Stimulated activated naive B cell treated with anti-CD40 and anti-IgM and Interleukin-4, amounts not matched to agents 10 μg/mL and 1 μg/mL and 100 μg/mL, for 72 hours (primary cell): ENCODE data around the gene NCOA7.
"Not testable (repeated sequence)": the region's sequence is repeated elsewhere in the genome, so short reads cannot be mapped to it uniquely, and the experiment has no call there.

Experiments
- ATAC-seq, 2 donors: fragments of 150-1000 bp; cut with Tn5 transposase; replicated peaks; 2 replicates each; pipeline ENCODE4 v1.10.0; 2021; ENCODE audit warnings: moderate library complexity in 1 of 2
- DNase-seq: peaks from one replicate; pipeline ENCODE4 v3.0.0; 2021
- H3K27ac Mint-ChIP-seq: one replicate; pipeline ENCODE4 v1.8.0; 2022; ENCODE audit warnings: mild to moderate bottlenecking, mixed read lengths
- H3K27me3 Mint-ChIP-seq, 2 donors: one replicate each; pipeline ENCODE4 v1.8.0; 2022; ENCODE audit warnings: mixed read lengths in 2 of 2
- H3K36me3 Mint-ChIP-seq, 2 donors: one replicate each; pipeline ENCODE4 v1.8.0; 2022; ENCODE audit warnings: mixed read lengths in 2 of 2, mild to moderate bottlenecking in 1 of 2
- H3K4me1 Mint-ChIP-seq, 2 donors: one replicate each; pipeline ENCODE4 v1.8.0; 2022; ENCODE audit warnings: mixed read lengths in 2 of 2, mild to moderate bottlenecking in 1 of 2
- H3K4me3 Mint-ChIP-seq, 2 donors: one replicate each; pipeline ENCODE4 v1.8.0; 2022; ENCODE audit warnings: mild to moderate bottlenecking in 2 of 2, mixed read lengths in 2 of 2, moderate library complexity in 1 of 2
- H3K9me3 Mint-ChIP-seq, 2 donors: one replicate each; pipeline ENCODE4 v1.8.0; 2022; ENCODE audit warnings: mixed read lengths in 2 of 2, mild to moderate bottlenecking in 1 of 2

Gene NCOA7

GRCh38 chr6:125922322-125922860 is 131.6 kb downstream of the NCOA7 start:
- Mint-ChIP-seq H3K27ac (no peak overlapping the region), H3K9me3 (no peaks in the 10 kb centered on the region), H3K27me3 (no peaks in the 10 kb centered on the region), H3K4me1 (peaks cover 13 to 22% of the 10 kb centered on the region in 2 donors), H3K36me3 (peaks cover 15 to 36% of the 10 kb centered on the region in 2 donors), H3K4me3 (no peak overlapping the region)
- DNase-seq (no peak), ATAC-seq (no peak)

- Mint-ChIP-seq H3K4me1 (peaks cover 16 to 28% of the 10 kb centered on the region in 2 donors), H3K27me3 (no peaks in the 10 kb centered on the region)
Measured at GRCh38 chr6:125923366-125923877, 132.7 kb downstream of the NCOA7 start.

GRCh38 chr6:125924169-125924568 is 133.4 kb downstream of the NCOA7 start:
- Mint-ChIP-seq H3K27ac (no peak overlapping the region), H3K9me3 (no peaks in the 10 kb centered on the region), H3K4me3 (no peak overlapping the region), H3K27me3 (no peaks in the 10 kb centered on the region), H3K4me1 (peaks cover 9 to 21% of the 10 kb centered on the region in 2 donors), H3K36me3 (peaks cover 23 to 45% of the 10 kb centered on the region in 2 donors)
- no peak for DNase-seq
- ATAC-seq = no peak

More at GRCh38 chr6:125923366-125923877, 132.7 kb downstream of the NCOA7 start:
- ATAC-seq (no peak), DNase-seq (no peak)
- H3K36me3 Mint-ChIP-seq = peaks cover 22 to 40% of the 10 kb centered on the region in 2 donors
- no peak overlapping the region for H3K4me3 Mint-ChIP-seq
- no peak overlapping the region for H3K27ac Mint-ChIP-seq
- H3K9me3 Mint-ChIP-seq = no peaks in the 10 kb centered on the region

GRCh38 chr6:125924697-125925358 is 134.1 kb downstream of the NCOA7 start:
- Mint-ChIP-seq H3K27me3 (no peaks in the 10 kb centered on the region), H3K9me3 (no peaks in the 10 kb centered on the region), H3K4me1 (peaks cover 6 to 16% of the 10 kb centered on the region in 2 donors), H3K27ac (no peak overlapping the region), H3K36me3 (peaks cover 23 to 45% of the 10 kb centered on the region in 2 donors), H3K4me3 (no peak overlapping the region)
- DNase-seq = no peak
- no peak for ATAC-seq

GRCh38 chr6:125926711-125927110 is 136.0 kb downstream of the NCOA7 start:
- DNase-seq = no peak

GRCh38 chr6:125927761-125928160 is 137.0 kb downstream of the NCOA7 start:
- no peaks in the 10 kb centered on the region for H3K27me3 Mint-ChIP-seq
- no peak overlapping the region for H3K4me3 Mint-ChIP-seq
- peak overlapping the region; percentile 52 for H3K27ac Mint-ChIP-seq
- H3K9me3 Mint-ChIP-seq = peaks cover 0 to 1% of the 10 kb centered on the region in 2 donors
- peak; percentile 23 to 27 for ATAC-seq
- H3K4me1 Mint-ChIP-seq = peaks cover 4 to 8% of the 10 kb centered on the region in 2 donors
- H3K36me3 Mint-ChIP-seq = peaks cover 26 to 45% of the 10 kb centered on the region in 2 donors
- DNase-seq = no peak

More at GRCh38 chr6:125926711-125927110, 136.0 kb downstream of the NCOA7 start:
- H3K4me3 Mint-ChIP-seq = no peak overlapping the region
- H3K36me3 Mint-ChIP-seq = peaks cover 26 to 51% of the 10 kb centered on the region in 2 donors
- H3K27ac Mint-ChIP-seq = no peak overlapping the region
- ATAC-seq = no peak
- H3K27me3 Mint-ChIP-seq = no peaks in the 10 kb centered on the region
- H3K4me1 Mint-ChIP-seq = peaks cover 4 to 8% of the 10 kb centered on the region in 2 donors
- no peaks in the 10 kb centered on the region for H3K9me3 Mint-ChIP-seq

GRCh38 chr6:125930765-125931418 is 140.1 kb downstream of the NCOA7 start:
- H3K27ac Mint-ChIP-seq = no peak overlapping the region
- H3K36me3 Mint-ChIP-seq = peaks cover 15 to 27% of the 10 kb centered on the region in 2 donors
- no peaks in the 10 kb centered on the region for H3K27me3 Mint-ChIP-seq
- DNase-seq (no peak), ATAC-seq (no peak)
- H3K9me3 Mint-ChIP-seq = peaks cover 0 to 1% of the 10 kb centered on the region in 2 donors
- peaks cover 4 to 8% of the 10 kb centered on the region in 2 donors for H3K4me1 Mint-ChIP-seq
- no peak overlapping the region for H3K4me3 Mint-ChIP-seq

- H3K4me1 Mint-ChIP-seq = peaks cover 4 to 8% of the 10 kb centered on the region in 2 donors
- ATAC-seq (peak; percentile 54 to 81), DNase-seq (no peak)
- peaks cover 15 to 27% of the 10 kb centered on the region in 2 donors for H3K36me3 Mint-ChIP-seq
- H3K9me3 Mint-ChIP-seq = peaks cover 0 to 1% of the 10 kb centered on the region in 2 donors
- H3K4me3 Mint-ChIP-seq = no peak overlapping the region
- H3K27ac Mint-ChIP-seq = no peak overlapping the region
- no peaks in the 10 kb centered on the region for H3K27me3 Mint-ChIP-seq
Measured at GRCh38 chr6:125931733-125932450, 141.1 kb downstream of the NCOA7 start.

GRCh38 chr6:125932451-125932795 is 141.7 kb downstream of the NCOA7 start:
- H3K4me3 Mint-ChIP-seq = no peak overlapping the region
- no peak overlapping the region for H3K27ac Mint-ChIP-seq

GRCh38 chr6:125935520-125935919 is 144.8 kb downstream of the NCOA7 start:
- H3K27me3 Mint-ChIP-seq, DNase-seq, H3K9me3 Mint-ChIP-seq, H3K4me3 Mint-ChIP-seq, H3K4me1 Mint-ChIP-seq, ATAC-seq, H3K27ac Mint-ChIP-seq: not testable (repeated sequence)
- H3K36me3 Mint-ChIP-seq = peaks cover 8 to 12% of the 10 kb centered on the region in 2 donors

More at GRCh38 chr6:125932451-125932795, 141.7 kb downstream of the NCOA7 start:
- peaks cover 15 to 27% of the 10 kb centered on the region in 2 donors for H3K36me3 Mint-ChIP-seq
- DNase-seq (no peak), ATAC-seq (no peak)
- H3K4me1 Mint-ChIP-seq = peaks cover 4 to 8% of the 10 kb centered on the region in 2 donors
- peaks cover 0 to 1% of the 10 kb centered on the region in 2 donors for H3K9me3 Mint-ChIP-seq
- no peaks in the 10 kb centered on the region for H3K27me3 Mint-ChIP-seq

GRCh38 chr6:125939026-125939425 is 148.3 kb downstream of the NCOA7 start:
- no peak for DNase-seq
- no peak overlapping the region for H3K4me3 Mint-ChIP-seq
- no peaks in the 10 kb centered on the region for H3K36me3 Mint-ChIP-seq
- H3K27me3 Mint-ChIP-seq = peaks cover 0 to 11% of the 10 kb centered on the region in 2 donors
- H3K4me1 Mint-ChIP-seq = no peaks in the 10 kb centered on the region
- no peaks in the 10 kb centered on the region for H3K9me3 Mint-ChIP-seq
- no peak for ATAC-seq
- no peak overlapping the region for H3K27ac Mint-ChIP-seq

- Mint-ChIP-seq H3K4me3 (no peak overlapping the region), H3K27ac (no peak overlapping the region), H3K4me1 (no peaks in the 10 kb centered on the region), H3K36me3 (no peaks in the 10 kb centered on the region), H3K27me3 (peaks cover 0 to 11% of the 10 kb centered on the region in 2 donors), H3K9me3 (no peaks in the 10 kb centered on the region)
- no peak for DNase-seq
- no peak for ATAC-seq
Measured at GRCh38 chr6:125939791-125940190, 149.0 kb downstream of the NCOA7 start.

GRCh38 chr6:125940247-125941041 is 149.7 kb downstream of the NCOA7 start:
- no peaks in the 10 kb centered on the region for H3K9me3 Mint-ChIP-seq
- ATAC-seq (no peak), DNase-seq (no peak)
- no peaks in the 10 kb centered on the region for H3K36me3 Mint-ChIP-seq
- H3K27me3 Mint-ChIP-seq = peaks cover 0 to 11% of the 10 kb centered on the region in 2 donors
- no peak overlapping the region for H3K27ac Mint-ChIP-seq
- H3K4me3 Mint-ChIP-seq = no peak overlapping the region
- no peaks in the 10 kb centered on the region for H3K4me1 Mint-ChIP-seq
